GM23248 (cell line): ENCODE data around the gene RXRB.

ENCODE experiments used
- EZH2 ChIP-seq: fragments of 200-600 bp; sonication (generic); IDR thresholded peaks from 2 replicates; pipeline ENCODE4 v1.6.1; 2018; ENCODE audit warnings: antibody characterized with exemption, mild to moderate bottlenecking; ENCODE audit not compliant: insufficient read depth, poor library complexity, severe bottlenecking
- EZH2phosphoT487 ChIP-seq: fragments of 200-600 bp; sonication (generic); IDR thresholded peaks from 2 replicates; pipeline ENCODE4 v1.6.1; 2018; ENCODE audit warnings: antibody characterized with exemption, moderate library complexity, mild to moderate bottlenecking, low read depth; ENCODE audit not compliant: insufficient read depth

- TF ChIP-seq EZH2 (no peak), EZH2phosphoT487 (no peak)
Observed at GRCh38 chr6:33190504-33191107, 9.9 kb downstream of the RXRB start.
